HG02798 (cell line): Measurements from ENCODE around the gene EHMT1.

Experiments
- ATAC-seq: cut with Tn5 transposase; IDR thresholded peaks from one replicate; pipeline ENCODE4 v1.9.1; 2021; ENCODE audit warnings: mild to moderate bottlenecking; ENCODE audit not compliant: unreplicated experiment, poor library complexity

Gene EHMT1

GRCh38 chr9:137618105-137619067 lies at the start of gene EHMT1:
TSS of gene EHMT1 (plus strand) at chr9:137619005. CDS start at chr9:137619029, 24 bp downstream.
- ATAC-seq = peak; percentile 84

GRCh38 chr9:137569609-137570203 lies 49.1 kb upstream of the EHMT1 start:
- no peak for ATAC-seq

GRCh38 chr9:137570566-137570965 lies 48.2 kb upstream of the EHMT1 start:
- ATAC-seq = no peak

- no peak for ATAC-seq
These were observed 44.6 kb upstream of the EHMT1 start for GRCh38 chr9:137574192-137574591.

GRCh38 chr9:137575364-137575715 lies 43.5 kb upstream of the EHMT1 start:
- ATAC-seq = no peak

- no peak for ATAC-seq
These were observed 42.9 kb upstream of the EHMT1 start for GRCh38 chr9:137575716-137576411.

GRCh38 chr9:137578518-137579258 lies 40.1 kb upstream of the EHMT1 start, which contains the start of gene DPH7:
TSS of gene DPH7 (minus strand) at chr9:137578925. CDS start at chr9:137578777, 148 bp downstream.
- peak; percentile 92 for ATAC-seq

GRCh38 chr9:137579259-137579604 lies 39.6 kb upstream of the EHMT1 start:
- ATAC-seq = no peak

- no peak for ATAC-seq
These were observed 38.4 kb upstream of the EHMT1 start for GRCh38 chr9:137580209-137580953.

- no peak for ATAC-seq
These were observed 37.9 kb upstream of the EHMT1 start for GRCh38 chr9:137580954-137581322.

GRCh38 chr9:137581361-137582285 lies 37.2 kb upstream of the EHMT1 start:
- no peak for ATAC-seq

- no peak for ATAC-seq
These were observed 36.4 kb upstream of the EHMT1 start for GRCh38 chr9:137582286-137582860.

- no peak for ATAC-seq
These were observed 35.5 kb upstream of the EHMT1 start for GRCh38 chr9:137583347-137583746.

- no peak for ATAC-seq
These were observed 34.8 kb upstream of the EHMT1 start for GRCh38 chr9:137583957-137584356.

GRCh38 chr9:137586854-137587253 lies 32.0 kb upstream of the EHMT1 start:
- no peak for ATAC-seq

- no peak for ATAC-seq
These were observed 30.5 kb upstream of the EHMT1 start for GRCh38 chr9:137588311-137588710.

- no peak for ATAC-seq
These were observed 29.9 kb upstream of the EHMT1 start for GRCh38 chr9:137588891-137589290.

GRCh38 chr9:137589441-137590122 lies 29.2 kb upstream of the EHMT1 start:
- ATAC-seq = peak; percentile 7
